ENCODE measurements around the gene OXCT1.

The OXCT1 gene

GRCh38 chr5:41773799-41774198 lies 96.4 kb downstream of the OXCT1 start:
- TF ChIP-seq, protein P1, sequence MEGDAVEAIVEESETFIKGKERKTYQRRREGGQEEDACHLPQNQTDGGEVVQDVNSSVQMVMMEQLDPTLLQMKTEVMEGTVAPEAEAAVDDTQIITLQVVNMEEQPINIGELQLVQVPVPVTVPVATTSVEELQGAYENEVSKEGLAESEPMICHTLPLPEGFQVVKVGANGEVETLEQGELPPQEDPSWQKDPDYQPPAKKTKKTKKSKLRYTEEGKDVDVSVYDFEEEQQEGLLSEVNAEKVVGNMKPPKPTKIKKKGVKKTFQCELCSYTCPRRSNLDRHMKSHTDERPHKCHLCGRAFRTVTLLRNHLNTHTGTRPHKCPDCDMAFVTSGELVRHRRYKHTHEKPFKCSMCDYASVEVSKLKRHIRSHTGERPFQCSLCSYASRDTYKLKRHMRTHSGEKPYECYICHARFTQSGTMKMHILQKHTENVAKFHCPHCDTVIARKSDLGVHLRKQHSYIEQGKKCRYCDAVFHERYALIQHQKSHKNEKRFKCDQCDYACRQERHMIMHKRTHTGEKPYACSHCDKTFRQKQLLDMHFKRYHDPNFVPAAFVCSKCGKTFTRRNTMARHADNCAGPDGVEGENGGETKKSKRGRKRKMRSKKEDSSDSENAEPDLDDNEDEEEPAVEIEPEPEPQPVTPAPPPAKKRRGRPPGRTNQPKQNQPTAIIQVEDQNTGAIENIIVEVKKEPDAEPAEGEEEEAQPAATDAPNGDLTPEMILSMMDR (IDR thresholded peaks at IDR 0.05; ENCODE audit: low read depth, low read length) = no peak
- DNase-seq (ENCODE audit: extremely low read depth, low read depth) = no peak

DNA sequence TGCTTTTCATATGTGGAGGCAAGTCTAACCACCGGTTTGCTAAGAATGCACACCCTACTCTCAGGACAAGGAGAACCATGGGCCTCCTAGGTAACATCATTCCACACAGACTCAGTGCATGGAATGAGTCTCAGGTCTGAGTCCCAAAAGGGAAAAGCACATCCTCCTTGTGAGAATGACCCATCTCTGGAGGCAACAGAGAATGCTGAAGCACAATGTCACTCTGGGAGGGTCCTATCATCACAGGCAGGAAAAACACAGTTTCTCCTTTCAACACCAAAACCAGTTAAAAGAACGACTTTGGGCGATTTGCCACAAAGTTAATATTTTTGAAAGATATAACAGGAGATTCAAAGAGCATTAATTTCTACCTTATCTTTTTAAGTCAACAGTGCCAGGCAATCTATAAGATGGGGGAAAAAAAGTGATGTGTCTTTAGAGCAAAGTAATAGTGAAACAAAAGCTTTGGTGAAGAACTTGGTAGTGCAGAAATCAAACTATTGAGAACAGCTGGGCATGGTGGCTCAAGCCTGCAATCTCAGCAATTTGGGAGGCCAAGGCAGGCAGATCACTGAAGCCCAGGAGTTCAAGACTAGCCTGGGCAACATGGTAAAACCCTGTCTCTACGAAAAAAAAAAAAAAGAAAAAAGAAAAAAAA lies 97.3 kb downstream of the OXCT1 start:
- TF ChIP-seq, protein P1 (IDR thresholded peaks at IDR 0.05; ENCODE audit: low read depth, low read length) = no peak
- no peak for DNase-seq (ENCODE audit: extremely low read depth, low read depth)

- no peak for DNase-seq (ENCODE audit: extremely low read depth, low read depth)
- TF ChIP-seq, protein P1 (IDR thresholded peaks at IDR 0.05; ENCODE audit: low read depth, low read length) = no peak
Observed at GRCh38 chr5:41772056-41772455, 98.2 kb downstream of the OXCT1 start.

DNA sequence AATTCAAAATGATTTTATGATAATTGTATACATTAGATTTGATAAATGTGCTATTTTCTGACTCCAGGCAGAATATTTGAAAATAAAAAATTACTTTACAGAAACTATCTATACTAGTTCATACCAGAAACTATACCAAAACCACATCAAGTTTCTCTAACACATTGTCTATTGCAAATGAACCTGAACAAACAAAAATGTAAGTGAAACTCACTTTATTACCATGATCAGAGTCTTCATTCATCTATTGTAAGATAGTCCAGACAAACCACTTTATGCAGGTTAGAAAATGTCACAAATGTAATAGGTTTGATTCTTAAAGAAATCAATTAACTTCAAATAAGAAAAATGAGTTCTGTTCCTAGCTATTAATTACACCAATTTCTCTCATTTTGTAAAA lies 99.4 kb downstream of the OXCT1 start:
- DNase-seq (ENCODE audit: extremely low read depth, low read depth) = no peak
- TF ChIP-seq, protein P1 (IDR thresholded peaks at IDR 0.05; ENCODE audit: low read depth, low read length) = no peak

DNA sequence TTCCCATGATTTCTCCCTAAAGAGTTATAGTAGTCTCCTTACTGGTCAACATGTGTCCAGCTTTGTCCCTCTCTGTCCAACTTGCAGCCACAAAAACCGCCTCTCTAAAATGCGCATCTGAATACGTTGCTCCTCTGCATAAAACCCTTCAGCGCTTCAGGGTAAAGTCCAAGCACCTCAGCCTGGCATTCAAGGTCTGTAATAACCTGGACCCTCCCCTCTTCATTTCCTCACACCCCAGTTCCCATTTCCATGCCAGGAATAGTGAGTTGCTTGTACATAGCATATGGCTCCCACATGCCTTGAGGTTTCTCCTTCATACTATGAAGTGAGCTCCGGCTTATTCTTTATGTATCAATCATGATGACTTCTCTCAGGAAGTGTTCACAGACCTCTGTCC lies 101.5 kb downstream of the OXCT1 start:
- DNase-seq (ENCODE audit: extremely low read depth, low read depth) = no peak
- TF ChIP-seq, protein P1 (IDR thresholded peaks at IDR 0.05; ENCODE audit: low read depth, low read length) = no peak

- TF ChIP-seq, protein P1 (IDR thresholded peaks at IDR 0.05; ENCODE audit: low read depth, low read length) = no peak
Observed at GRCh38 chr5:41764650-41765049, 105.6 kb downstream of the OXCT1 start.

DNA sequence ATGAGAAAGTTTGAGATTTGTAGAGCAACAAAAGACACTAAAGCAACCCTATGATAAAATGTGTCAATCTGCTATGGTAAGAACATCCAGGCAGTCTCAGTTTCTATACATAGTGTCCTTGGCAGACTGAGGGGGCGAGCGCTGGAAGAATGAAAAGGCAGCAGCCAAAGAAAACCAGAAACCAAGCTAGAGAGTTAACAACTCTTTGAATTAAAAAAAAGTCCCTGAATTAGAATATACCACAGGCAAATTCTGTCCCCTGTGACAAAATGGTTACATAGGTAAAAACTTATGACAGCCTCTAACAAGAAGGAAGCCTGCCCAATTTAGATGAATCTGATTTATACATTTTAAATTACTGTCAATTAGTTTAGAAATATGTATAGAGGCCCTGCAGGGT lies 106.7 kb downstream of the OXCT1 start:
- no peak for DNase-seq (ENCODE audit: extremely low read depth, low read depth)
- TF ChIP-seq, protein P1 (IDR thresholded peaks at IDR 0.05; ENCODE audit: low read depth, low read length) = no peak

More at GRCh38 chr5:41764650-41765049, 105.6 kb downstream of the OXCT1 start:
- DNase-seq (ENCODE audit: extremely low read depth, low read depth) = no peak

Measured in AG09319 (cell line).